NCI-H2227 treated with DMSO at 0.1 percent for 48 hours (cell line): ENCODE results near the gene PRR13.
A peak's percentile ranks its signal among the peaks of the same experiment; 100 is the strongest.
"Not testable (repeated sequence)": the region's sequence is repeated elsewhere in the genome, so short reads cannot be mapped to it uniquely, and the experiment has no call there.

Source experiments
- DNase-seq: peaks from one replicate; lab custom pipeline; 2025; lab: John Stamatoyannopoulos, UW

The PRR13 gene

GRCh38 chr12:53472056-53472582, 30.6 kb downstream of the PRR13 start:
- no peak for DNase-seq

DNA sequence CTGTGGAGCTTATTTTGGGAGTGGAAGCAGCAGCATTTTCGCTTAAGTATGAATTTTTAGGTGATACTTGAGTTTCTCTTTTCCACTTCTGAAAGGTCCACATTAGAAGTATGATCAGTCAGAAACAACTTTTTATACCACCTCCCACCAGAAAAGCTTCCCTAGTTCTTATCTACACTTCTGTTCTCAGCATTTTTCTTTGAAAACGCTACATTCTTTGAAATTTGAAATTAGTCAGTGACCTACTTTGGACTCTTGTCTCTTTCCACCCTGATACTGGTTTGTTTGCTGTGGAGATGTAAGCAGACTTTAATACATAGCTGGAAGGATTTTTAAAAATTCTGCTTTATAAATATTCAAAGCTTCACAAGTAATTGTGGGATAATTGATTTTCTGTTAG, 32.5 kb downstream of the PRR13 start:
- no peak for DNase-seq

- DNase-seq: no peak
These were observed 33.3 kb downstream of the PRR13 start for GRCh38 chr12:53474819-53475218.

DNA sequence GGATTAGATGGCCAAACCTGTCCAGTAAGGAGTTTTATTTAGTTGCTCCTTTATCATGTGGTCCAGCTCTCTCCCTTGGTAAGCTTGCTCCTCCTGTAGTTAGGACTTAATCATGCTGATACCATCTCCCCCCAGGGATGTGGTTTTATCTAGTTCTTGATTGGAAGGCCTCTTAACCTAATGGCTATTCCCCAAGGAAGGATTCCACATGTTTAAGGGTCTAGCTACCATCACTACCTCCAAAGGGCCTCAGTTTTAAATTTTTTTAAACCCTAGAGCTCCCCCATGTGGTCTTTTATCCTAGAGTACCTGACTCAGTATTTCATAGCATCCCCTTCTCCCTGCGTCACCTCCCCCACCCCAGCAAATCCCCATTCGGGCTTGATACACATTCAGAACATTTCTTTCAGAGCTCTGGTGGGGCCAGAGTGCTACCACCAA, 35.3 kb downstream of the PRR13 start:
- DNase-seq: no peak

GRCh38 chr12:53478865-53479264, 37.3 kb downstream of the PRR13 start:
- DNase-seq: no peak

- no peak for DNase-seq
These were observed 37.8 kb downstream of the PRR13 start for GRCh38 chr12:53479331-53479730.

GRCh38 chr12:53480491-53481442, 39.2 kb downstream of the PRR13 start:
- DNase-seq: no peak

DNA sequence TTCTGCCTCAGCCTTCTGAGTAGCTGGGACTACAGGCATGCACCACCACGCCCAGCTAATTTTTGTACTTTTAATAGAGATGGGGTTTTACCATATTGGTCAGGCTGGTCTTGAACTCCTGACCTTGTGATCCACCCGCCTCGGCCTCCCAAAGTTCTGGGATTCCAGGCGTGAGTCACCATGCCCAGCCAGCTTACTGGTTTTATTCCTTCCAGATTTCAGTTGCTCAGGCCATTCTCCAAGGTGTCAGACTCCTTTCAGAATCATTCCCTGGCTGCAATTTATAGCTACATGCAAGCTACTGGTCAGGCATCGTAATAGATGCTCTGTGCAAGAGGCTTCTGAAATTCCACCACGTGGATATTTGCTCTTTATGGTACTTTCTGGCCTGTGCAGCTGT, 39.9 kb downstream of the PRR13 start:
- not testable (repeated sequence) for DNase-seq

DNA sequence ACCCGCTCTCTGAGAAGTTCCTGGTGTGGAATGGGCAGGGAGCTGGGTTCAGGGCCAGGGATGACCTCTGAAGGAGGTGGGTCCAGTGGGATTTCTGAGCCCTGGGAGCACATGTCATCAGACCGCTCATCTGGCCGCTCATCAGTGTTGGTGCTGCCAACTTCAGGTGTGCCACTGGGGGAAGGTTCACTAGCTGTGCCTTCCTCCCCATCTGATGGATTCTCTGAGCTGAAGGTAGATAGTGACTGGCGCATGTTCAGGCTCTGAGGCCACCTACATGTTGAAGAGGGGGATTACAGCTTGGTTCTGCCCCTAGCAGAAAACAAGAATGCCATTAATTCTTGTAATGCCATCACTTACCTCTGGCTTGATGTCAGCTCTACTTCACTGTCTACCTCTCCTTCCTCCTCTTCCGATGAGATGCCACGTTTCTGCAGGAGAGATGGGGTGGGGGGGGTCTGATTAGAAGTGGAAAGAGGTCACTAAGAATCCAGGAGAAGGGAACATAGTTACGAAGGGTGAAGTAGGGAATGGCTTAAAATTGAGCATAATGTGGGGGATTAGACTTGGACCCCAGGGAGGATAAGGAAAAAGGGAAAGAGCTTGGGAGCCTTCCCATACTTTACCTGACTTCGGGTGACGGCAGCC, 40.5 kb downstream of the PRR13 start:
- no peak for DNase-seq

GRCh38 chr12:53482626-53483168, 41.2 kb downstream of the PRR13 start:
- DNase-seq: no peak

DNA sequence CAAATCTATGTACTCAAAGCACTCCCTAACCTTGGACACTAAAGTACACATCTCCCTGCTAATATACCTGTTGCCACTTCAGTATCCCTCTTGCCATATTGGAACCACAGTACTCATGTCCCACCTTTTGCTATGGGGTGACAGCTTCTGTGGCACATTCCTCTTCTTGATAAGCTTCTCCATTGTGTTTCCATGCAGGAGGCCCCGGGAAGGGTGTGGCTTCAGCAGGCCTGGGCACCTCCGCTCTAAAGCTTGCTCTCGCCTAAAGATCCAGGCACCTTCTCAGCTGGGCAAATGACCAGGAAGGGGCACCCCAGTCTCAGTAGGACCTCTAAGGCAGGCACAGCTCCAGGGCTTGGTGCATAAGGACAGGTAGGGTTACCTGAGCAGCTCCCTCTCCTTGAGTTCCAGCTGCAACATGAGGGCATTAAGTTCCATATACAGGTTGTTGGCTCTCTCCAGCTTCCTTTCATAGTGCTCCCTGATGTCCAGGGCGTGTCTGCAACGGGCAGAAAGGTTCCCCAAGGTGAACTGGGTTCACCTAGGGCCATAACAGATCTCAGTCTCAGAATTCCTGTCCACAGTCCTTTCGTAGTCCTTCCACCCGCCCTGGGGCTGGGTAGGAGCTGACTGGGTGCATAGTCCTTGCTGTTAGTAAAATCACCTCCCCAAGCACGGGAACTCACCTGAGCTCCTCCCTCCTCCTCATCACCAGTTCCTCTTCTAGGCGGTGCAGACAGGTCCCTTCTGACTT, 41.9 kb downstream of the PRR13 start:
- no peak for DNase-seq

- no peak for DNase-seq
These were observed 42.4 kb downstream of the PRR13 start for GRCh38 chr12:53483979-53484377.

DNA sequence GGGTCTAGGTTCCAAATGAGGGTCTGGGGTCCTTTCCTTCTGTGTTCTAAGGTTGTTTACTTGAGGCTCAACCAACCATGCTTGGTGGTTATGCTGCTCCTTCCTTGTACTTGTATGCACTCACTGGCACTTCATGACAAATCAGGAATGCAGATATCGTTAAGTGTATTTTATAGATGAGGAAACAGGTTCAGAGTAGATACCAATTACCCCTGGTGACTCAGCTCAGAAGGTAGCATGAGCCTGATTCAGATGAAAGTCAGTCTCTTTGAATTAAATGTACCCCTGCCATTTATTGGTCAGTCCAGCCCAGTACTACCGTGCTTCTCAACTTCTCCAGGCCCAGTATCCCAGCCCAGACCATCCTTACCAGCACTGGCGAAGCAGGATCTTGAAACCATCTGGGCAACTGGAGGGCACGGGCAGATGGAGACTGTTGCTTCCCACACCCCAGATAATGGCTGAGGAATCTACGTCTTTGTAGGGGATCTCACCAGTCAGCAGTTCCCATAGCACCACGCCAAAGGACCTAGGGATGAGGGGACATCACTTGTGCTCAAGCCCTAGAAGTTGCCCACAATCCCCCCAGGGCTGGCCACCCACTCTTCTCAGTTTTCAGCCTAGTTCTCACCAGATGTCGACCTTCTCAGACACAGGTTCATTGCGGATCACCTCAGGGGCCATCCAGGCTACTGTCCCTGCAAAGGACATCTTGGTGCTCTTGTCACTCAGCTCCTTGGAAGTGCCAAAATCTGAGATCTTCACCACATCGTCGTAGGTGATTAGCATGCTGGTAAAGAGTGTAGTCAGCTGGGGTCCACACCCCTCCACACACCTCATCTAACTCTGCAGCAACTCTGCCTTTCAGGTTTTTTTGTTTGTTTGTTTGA, 43.4 kb downstream of the PRR13 start:
- DNase-seq: no peak

GRCh38 chr12:53485955-53486735, 44.6 kb downstream of the PRR13 start:
- no peak for DNase-seq

DNA sequence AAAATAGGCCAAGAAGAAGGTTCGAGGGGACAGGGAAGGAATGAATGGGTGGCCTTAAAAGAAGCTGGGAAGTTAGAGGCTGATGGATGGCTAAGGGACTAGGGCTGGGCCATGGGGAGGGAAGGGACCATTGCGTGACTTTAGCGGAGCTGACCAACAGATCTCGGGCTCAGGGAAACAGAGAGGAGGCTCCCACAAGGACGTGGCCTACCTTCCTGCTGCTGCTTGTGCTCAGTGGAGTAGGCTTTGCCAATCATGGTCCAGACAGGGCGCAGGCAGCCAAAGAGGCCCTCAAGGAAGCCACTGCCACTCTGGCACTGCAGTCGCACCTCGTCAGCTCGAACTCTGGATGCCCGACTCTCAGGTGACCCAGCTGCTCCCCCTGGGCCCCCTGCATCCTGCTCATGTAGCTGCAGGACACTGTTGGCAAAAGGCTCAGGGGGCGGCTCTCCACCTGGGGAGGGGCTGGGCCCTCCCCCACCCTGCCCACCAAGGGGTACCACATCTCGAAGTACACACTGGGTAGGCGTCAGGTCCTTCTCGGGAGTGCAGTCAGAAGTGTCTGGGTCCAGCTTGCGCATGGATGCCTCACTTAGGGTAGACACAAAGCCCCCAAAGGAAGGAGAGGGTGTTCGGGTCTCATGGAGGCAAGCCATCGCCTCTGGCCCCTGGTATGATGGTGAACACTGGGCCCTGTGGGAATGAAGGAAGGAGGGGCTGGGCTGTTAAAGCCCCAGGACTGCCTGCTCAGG, 45.4 kb downstream of the PRR13 start:
- no peak for DNase-seq

DNA sequence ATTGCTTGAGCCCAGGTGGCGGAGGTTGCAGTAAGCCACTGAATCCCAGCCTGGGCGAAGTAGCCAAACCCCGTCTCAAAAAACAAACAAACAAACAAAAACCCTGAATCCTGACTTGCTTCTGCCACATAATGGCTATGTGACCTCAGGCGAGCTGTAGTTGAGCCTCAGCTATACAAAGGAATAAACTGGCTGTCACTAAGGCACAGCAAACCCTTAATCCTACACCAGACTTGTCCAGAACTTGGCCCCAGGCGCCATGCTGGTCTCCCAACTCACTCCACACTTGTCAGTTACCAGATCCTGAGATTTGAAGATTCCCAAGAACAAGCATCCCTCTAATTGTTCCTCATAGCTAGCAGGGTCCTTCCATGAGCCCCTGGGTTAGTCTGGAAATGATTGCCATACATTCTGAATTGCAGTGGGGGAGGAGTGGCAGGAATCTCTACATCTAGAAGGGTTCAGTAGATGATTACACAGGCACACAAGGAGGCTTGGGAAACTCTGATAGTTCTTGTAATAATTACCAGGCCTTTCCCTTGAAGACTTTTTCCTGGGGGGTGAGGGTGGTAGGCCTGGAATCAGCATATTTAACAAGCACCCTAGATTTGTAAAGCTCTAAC, 47.8 kb downstream of the PRR13 start:
- DNase-seq: peak; percentile 27

- no peak for DNase-seq
These were observed 50.7 kb downstream of the PRR13 start for GRCh38 chr12:53492188-53492587.

GRCh38 chr12:53492830-53493609, 51.5 kb downstream of the PRR13 start:
- DNase-seq: peak; percentile 90
